ENCODE measurements around the gene FAM3C.

DNA sequence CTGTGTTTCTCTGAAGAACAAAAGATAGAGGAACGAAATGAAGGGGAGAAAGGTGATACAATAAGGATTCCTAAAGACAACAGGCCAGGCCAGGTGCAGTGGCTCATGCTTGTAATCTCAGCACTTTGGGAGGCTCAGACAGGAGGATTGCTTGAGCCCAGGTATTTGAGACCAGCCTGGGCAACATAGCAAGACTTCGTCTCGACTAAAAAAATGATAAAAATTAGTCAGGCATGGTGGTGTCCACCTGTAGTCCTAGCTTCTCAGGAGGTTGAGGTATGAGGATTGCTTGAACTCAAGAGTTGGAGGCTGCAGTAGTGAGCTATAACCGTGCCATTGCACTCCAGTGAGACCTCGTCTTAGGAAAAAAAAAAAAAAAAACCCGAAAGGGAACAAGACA, 41.4 kb upstream of the FAM3C start:
- TF ChIP-seq CTCF (IDR thresholded peaks at IDR 0.05; ENCODE audit: low read length) (no peak), EZH2 (optimal IDR thresholded peaks at IDR 0.05; ENCODE audit: low read depth, low read length) (no peak)

All from MM.1S (cell line).